Esophagus muscularis mucosa (tissue), 4 donors: Measurements from ENCODE around the gene CBL. TPM values are rescaled to one million over a fixed set of nuclear protein-coding genes. Genes with fewer than 3 reads are reported as not detected.

Source experiments
- DNase-seq: peaks from one replicate; pipeline ENCODE4 v3.0.0-alpha.2; 2017; ENCODE audit errors: extremely low spot score
- H3K27ac ChIP-seq, 4 donors: fragments of 200-600 bp; sonication (generic); replicated peaks in 1 of 4; 1 replicate in 3 of 4; 2 replicates in 1 of 4; pipeline ENCODE4 v1.5.1; 2016 to 2019; ENCODE audit warnings: mild to moderate bottlenecking in 1 of 4
- H3K27me3 ChIP-seq, 4 donors: fragments of 200-600 bp; sonication (generic); one replicate each; pipeline versions ENCODE4 v1.5.1 to v1.6.0; 2016 to 2019
- H3K36me3 ChIP-seq, 4 donors: fragments of 200-600 bp; sonication (generic); one replicate each; pipeline ENCODE4 v1.5.1; 2016 to 2019
- H3K4me1 ChIP-seq, 4 donors: fragments of 200-600 bp; sonication (generic); one replicate each; pipeline ENCODE4 v1.5.1; 2016 to 2019
- H3K4me3 ChIP-seq, 4 donors: fragments of 200-600 bp; sonication (generic); 1 replicate in 2 of 4; 2 replicates in 2 of 4; pipeline ENCODE4 v1.5.1; 2016 to 2019; ENCODE audit warnings: mild to moderate bottlenecking in 4 of 4, moderate library complexity in 1 of 4
- H3K9me3 ChIP-seq, 4 donors: fragments of 200-600 bp; sonication (generic); 1 replicate in 3 of 4; 2 replicates in 1 of 4; pipeline ENCODE4 v1.5.1; 2016 to 2019
- EP300 ChIP-seq: sonication (generic); formaldehyde crosslinking; IDR thresholded peaks from one replicate; pipeline ENCODE4 v1.6.1; 2017; ENCODE audit warnings: antibody characterized with exemption
- POLR2A ChIP-seq: fragments of 450-650 bp; IDR thresholded peaks from one replicate; pipeline ENCODE4 v1.6.1; 2017; ENCODE audit warnings: antibody characterized with exemption, moderate library complexity, mild to moderate bottlenecking, low read depth
- POLR2AphosphoS5 ChIP-seq, 2 donors: sonication (generic); formaldehyde crosslinking; IDR thresholded peaks; one replicate each; pipeline ENCODE4 v1.6.1; 2017; ENCODE audit warnings: antibody characterized with exemption in 2 of 2
- WGBS: methylation state at CpG from one replicate; pipeline ENCODE4 v1.1.5; 2018; 5-methylcytosine and 5-hydroxymethylcytosine counted together
- intact Hi-C: fragments of 100-400 bp; cut with DNase I; formaldehyde crosslinking; loops from one replicate; pipeline ENCODE4 v1.15.1; 2023
- total RNA-seq, 4 donors: library from RNA; depleted of rRNA; stranded (reverse); fragments of >200 nt; gene quantifications; one replicate each; pipeline versions ENCODE4 v1.1.0 to v1.2.1, GENCODE V29; 2016
- TF ChIP-seq, protein P1 (sequence below), 3 experiments: fragments of 200-600 bp in 2 of 3; fragments of 450-650 bp in 1 of 3; sonication (generic) in 2 of 3; IDR thresholded peaks; one replicate each; pipeline ENCODE4 v1.5.1; 2017 to 2019; ENCODE audit warnings: antibody characterized with exemption in 3 of 3, mild to moderate bottlenecking in 2 of 3, moderate library complexity in 1 of 3

CBL gene
- total RNA-seq, 4 donors from 2014 or later, result 20.7 to 27.7 (median 24.1) TPM

DNA sequence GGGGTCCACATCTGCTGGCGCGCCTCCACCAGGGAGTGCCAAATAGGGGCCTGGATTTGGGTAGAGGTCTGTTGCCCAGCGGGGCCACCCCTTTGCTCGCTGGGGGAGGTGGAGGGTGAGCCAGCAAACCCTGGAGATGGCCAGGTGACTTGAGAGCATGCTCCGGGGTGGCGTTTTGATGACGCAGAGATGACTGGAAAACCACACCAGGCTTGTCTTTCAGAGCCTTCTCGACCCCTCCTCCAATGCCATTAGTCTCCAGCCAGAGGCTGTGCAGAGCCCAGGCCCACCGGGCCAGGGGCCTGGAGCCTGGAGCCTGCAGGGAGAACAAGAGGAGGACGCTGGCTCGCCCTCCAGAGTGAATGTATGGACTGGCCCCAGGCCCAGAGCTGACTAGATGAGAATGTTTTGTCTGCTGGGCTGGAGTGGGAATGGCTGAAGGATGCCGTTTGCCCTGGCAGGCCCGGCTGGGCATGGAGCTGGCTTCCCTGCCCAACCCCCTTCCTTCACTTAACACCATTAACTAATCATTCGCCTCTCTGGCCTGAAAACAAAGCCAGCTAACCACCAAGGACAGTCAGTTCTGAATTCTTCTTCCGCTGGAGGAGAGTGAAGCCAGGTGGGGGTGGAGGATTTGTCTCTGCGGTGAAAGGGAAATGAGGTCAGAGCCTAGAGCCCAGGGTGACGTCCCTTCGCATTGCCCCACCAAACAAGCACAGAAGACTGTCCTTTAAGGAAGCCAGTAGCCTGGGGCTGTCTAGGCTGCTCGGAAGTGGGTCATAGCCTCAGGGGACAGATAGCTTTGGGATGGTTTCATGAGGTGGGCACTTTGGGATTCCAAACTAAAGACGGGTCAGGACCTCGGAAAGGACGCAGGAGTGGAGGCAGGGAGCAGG is 112.3 kb downstream of the CBL start:
- TF ChIP-seq EP300, result peak; percentile 65
- no peak for TF ChIP-seq POLR2A
- peak; percentile 87 to 96 for TF ChIP-seq POLR2AphosphoS5 (IDR thresholded peaks at IDR 0.05)
- TF ChIP-seq, protein P1, sequence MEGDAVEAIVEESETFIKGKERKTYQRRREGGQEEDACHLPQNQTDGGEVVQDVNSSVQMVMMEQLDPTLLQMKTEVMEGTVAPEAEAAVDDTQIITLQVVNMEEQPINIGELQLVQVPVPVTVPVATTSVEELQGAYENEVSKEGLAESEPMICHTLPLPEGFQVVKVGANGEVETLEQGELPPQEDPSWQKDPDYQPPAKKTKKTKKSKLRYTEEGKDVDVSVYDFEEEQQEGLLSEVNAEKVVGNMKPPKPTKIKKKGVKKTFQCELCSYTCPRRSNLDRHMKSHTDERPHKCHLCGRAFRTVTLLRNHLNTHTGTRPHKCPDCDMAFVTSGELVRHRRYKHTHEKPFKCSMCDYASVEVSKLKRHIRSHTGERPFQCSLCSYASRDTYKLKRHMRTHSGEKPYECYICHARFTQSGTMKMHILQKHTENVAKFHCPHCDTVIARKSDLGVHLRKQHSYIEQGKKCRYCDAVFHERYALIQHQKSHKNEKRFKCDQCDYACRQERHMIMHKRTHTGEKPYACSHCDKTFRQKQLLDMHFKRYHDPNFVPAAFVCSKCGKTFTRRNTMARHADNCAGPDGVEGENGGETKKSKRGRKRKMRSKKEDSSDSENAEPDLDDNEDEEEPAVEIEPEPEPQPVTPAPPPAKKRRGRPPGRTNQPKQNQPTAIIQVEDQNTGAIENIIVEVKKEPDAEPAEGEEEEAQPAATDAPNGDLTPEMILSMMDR (IDR thresholded peaks at IDR 0.05), result no peak
- Histone ChIP-seq H3K36me3 (peaks cover 0 to 17% (median 14%) of the 10 kb centered on the region in 4 donors), H3K27me3 (no peaks in the 10 kb centered on the region), H3K27ac (peak overlapping the region; percentile 98 to 99 (median 98)), H3K4me1 (peaks cover 77 to 99% (median 89%) of the 10 kb centered on the region in 4 donors), H3K4me3 (peak overlapping the region in 3 of 4 donors; percentile 31 to 82 (median 79)), H3K9me3 (no peaks in the 10 kb centered on the region)
- no peak for DNase-seq
- intact Hi-C loops, result no loop called here
- 53% methylated on average over 17 of the region's 22 CpGs for WGBS

DNA sequence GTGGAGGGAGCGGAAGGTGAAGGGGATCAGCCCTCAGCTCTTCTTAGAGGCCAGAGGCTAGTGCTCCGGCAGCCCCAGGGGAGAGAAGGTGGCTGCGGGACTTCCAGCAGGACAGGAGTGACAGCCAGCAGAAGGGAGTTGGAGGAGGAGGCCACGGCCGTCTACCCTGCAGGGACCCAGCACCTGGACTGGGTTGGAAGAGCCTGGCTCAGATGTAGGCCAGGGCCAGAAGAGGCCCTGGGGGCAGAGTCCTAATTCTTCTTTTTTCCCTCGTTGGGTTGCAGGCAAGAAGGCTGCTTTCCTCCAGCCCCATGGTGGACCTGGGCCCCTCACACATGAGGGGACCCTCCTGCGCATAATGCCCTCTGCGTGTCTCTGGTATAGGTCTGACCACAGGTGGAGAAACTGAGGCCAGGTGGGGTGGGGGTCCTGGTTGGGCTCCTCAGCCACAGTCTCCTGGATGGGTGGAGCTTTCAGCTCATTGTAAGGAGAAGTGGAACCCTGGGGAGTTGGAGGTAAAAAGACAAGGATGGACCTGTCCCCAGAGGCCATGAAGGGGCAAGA is 113.1 kb downstream of the CBL start:
- peaks cover 0 to 10% (median 7%) of the 10 kb centered on the region in 4 donors for H3K36me3 ChIP-seq
- H3K27ac ChIP-seq, result peak overlapping the region; percentile 98 to 99 (median 98)
- H3K4me1 ChIP-seq, result peaks cover 73 to 97% (median 86%) of the 10 kb centered on the region in 4 donors
- 80% methylated on average over 4 of the region's 8 CpGs for WGBS
- no peak for DNase-seq
- intact Hi-C loops, result no loop called here
- no peak for TF ChIP-seq POLR2A
- TF ChIP-seq EP300, result no peak
- H3K4me3 ChIP-seq, result peak overlapping the region in 3 of 4 donors; percentile 16 to 79 (median 31)
- H3K9me3 ChIP-seq, result no peaks in the 10 kb centered on the region
- H3K27me3 ChIP-seq, result no peaks in the 10 kb centered on the region

DNA sequence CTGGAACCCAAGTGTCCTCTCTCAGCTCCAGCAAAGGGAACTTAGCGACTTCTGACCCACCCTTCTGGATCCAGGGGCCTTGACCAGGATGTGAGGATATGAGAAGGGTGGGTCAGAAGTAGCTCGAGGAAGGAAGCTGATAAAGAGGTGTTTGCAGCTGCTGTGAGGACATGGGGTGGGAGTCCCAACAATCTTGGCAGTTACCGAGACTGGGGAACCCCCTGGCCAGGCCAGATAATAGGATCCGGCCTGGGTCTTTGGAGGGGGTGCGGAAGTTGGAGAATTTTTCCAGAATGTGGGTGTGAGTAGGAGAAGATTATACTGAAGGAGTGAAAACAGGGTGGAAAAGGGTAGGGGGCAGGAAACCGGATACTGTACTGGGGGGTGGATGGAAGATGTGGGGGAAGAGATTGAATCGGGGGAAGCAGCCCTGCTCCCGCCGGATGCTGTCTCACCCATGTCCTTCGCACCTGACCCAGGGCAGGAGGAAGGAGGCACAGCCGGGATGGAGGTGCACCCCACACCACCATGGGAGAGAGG is 113.6 kb downstream of the CBL start:
- WGBS, result 53% methylated on average over 11 of the region's 11 CpGs
- H3K4me1 ChIP-seq, result peaks cover 73 to 92% (median 81%) of the 10 kb centered on the region in 4 donors

DNA sequence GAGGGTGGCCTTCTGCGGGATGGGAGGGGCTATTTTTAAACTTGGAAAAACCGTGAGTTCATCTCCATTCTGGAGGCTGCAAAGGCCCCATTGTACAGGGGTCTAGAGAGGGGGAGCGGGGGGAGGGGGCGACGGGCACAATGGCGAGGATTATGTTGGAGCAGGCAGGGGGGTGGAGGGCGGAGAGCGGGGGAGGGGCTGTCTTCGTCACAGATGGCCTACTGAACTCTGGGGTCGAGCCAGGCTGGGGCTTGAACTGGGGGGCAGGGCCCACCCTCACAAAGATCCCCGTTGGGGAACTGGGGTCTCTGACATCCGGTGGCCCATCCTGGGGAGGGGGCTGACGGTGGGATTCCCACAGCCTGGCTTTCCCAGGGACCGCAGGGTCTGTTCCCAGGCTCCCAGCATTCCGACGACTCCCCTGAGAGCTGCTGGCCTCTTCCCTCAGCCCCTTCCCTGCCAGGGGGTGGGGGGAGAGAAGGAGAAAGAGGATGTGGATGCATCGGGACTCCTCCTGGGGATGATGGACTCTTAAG is 114.2 kb downstream of the CBL start:
- intact Hi-C loops, result loop anchor here (5.0 kb wide), 1 partner anchor 113 kb away; the partner anchor contains the start of gene CBL
- Histone ChIP-seq H3K36me3 (no peaks in the 10 kb centered on the region), H3K4me1 (peaks cover 68 to 86% (median 75%) of the 10 kb centered on the region in 4 donors), H3K27ac (peak overlapping the region; percentile 98 to 99 (median 98)), H3K27me3 (no peaks in the 10 kb centered on the region), H3K4me3 (peak overlapping the region; percentile 55 to 64 (median 58)), H3K9me3 (no peaks in the 10 kb centered on the region)
- WGBS, result 26% methylated on average over 17 of the region's 17 CpGs
- DNase-seq, result peak; percentile 86
- TF ChIP-seq POLR2AphosphoS5 (IDR thresholded peaks at IDR 0.05) (no peak), POLR2A (no peak), EP300 (no peak)
- TF ChIP-seq, protein P1 (IDR thresholded peaks at IDR 0.05), result no peak

More for the DNA sequence above, 113.6 kb downstream of the CBL start:
- Histone ChIP-seq H3K27ac (peak overlapping the region; percentile 98 to 99 (median 98)), H3K4me3 (peak overlapping the region; percentile 55 to 64 (median 58)), H3K27me3 (no peaks in the 10 kb centered on the region), H3K36me3 (peaks cover 0 to 4% (median 1%) of the 10 kb centered on the region in 4 donors), H3K9me3 (no peaks in the 10 kb centered on the region)
- DNase-seq, result no peak
- no peak for TF ChIP-seq EP300
- no peak for TF ChIP-seq POLR2A
- TF ChIP-seq POLR2AphosphoS5 (IDR thresholded peaks at IDR 0.05), result peak in 1 of 2 donors; percentile 17
- intact Hi-C loops, result loop anchor here (5.0 kb wide), 1 partner anchor 112 kb away; the partner anchor contains the start of gene CBL

DNA sequence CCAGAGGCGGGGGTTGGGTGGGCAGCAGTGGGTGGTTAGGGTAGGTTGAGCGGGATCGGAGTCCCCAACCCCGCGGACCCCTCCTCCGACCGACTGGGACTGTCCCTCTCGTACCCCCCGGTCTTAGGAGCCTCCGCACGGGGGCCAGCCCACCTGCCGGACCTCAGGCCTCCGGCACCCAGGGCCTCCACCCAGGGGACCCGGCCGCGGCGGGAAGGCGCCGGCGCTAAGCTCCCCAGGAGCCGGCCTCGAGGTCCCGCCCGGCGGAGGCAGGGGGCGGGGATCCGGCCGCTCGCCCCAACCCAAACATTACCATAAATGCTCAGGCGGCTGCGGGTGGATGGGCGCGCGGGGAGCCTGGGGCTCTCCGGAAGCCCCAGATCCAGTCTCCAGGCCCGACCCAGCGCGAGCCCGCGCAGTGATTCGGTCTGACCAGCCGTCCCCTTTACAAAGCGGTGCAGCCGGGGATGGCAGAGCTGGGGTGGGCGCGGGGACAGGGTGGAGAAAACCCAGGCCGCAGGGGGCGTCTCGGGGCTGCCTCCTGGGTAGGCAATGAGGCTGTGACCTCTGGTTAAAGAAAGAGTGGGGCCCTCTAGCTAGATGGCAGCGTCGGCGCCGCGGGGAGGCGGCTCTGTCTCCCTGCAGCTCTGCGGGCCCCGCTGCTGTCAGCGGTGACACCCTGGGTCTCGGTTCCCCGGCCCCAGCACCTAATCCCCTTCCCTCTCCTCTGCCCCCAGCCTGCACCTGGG is 114.8 kb downstream of the CBL start:
- Histone ChIP-seq H3K36me3 (no peaks in the 10 kb centered on the region), H3K27ac (peak overlapping the region; percentile 98 to 99 (median 98)), H3K4me3 (peak overlapping the region; percentile 55 to 64 (median 58)), H3K9me3 (no peaks in the 10 kb centered on the region), H3K4me1 (peaks cover 61 to 80% (median 70%) of the 10 kb centered on the region in 4 donors), H3K27me3 (no peaks in the 10 kb centered on the region)
- TF ChIP-seq POLR2A (peak; percentile 70), EP300 (no peak), POLR2AphosphoS5 (IDR thresholded peaks at IDR 0.05) (peak; percentile 84 to 96)
- TF ChIP-seq, protein P1 (IDR thresholded peaks at IDR 0.05), result no peak
- WGBS, result 9% methylated on average over 33 of the region's 60 CpGs
- DNase-seq, result peak; percentile 92
- intact Hi-C loops, result loop anchor here (5.0 kb wide), 1 partner anchor 114 kb away; the partner anchor contains the start of gene CBL
